ENCODE results near the gene ZCCHC14.

GRCh38 chr16:87367529-87367928 lies 125.3 kb downstream of the ZCCHC14 start:
- TF ChIP-seq CTCF (IDR thresholded peaks at IDR 0.05) (no peak), POLR2A (IDR thresholded peaks at IDR 0.05) (no peak)

All from esophagus squamous epithelium (tissue), 4 donors.